MCF 10A (cell line): Measurements from ENCODE around the gene SMPDL3B. TPM values are rescaled to one million over a fixed set of nuclear protein-coding genes. Genes with fewer than 3 reads are reported as not detected.

ENCODE experiments used
- BruUV-seq: library from RNA; stranded (reverse); fragments of 400-500 nt; replicated peaks from 2 replicates; lab custom pipeline; 2021; lab: Mats Ljungman, UMichigan
- CTCF ChIA-PET: fragments of 300-600 bp; sonication (Branson Sonifier 250); formaldehyde crosslinking; extraction: SDS; loops from one replicate; lab custom pipeline; 2021; ENCODE audit warnings: antibody characterized with exemption, inconsistent platforms; lab: Yijun Ruan, JAX
- POLR2A ChIA-PET: fragments of 300-600, 350-650 bp; sonication (Branson Sonifier 250); formaldehyde crosslinking; extraction: SDS; loops from one replicate; lab custom pipeline; 2020; ENCODE audit warnings: antibody characterized with exemption, inconsistent platforms; lab: Yijun Ruan, JAX
- DNase-seq: peaks from one replicate; pipeline ENCODE4 v3.0.0-alpha.2; 2018; ENCODE audit not compliant: unreplicated experiment
- H3K27ac Mint-ChIP-seq: one replicate; pipeline ENCODE4 v1.8.0; 2022; ENCODE audit warnings: mild to moderate bottlenecking, low read depth, mixed read lengths; ENCODE audit not compliant: unreplicated experiment
- H3K27me3 Mint-ChIP-seq: one replicate; pipeline ENCODE4 v1.8.0; 2022; ENCODE audit warnings: mixed read lengths; ENCODE audit not compliant: insufficient read depth, unreplicated experiment
- H3K36me3 Mint-ChIP-seq: one replicate; pipeline ENCODE4 v1.8.0; 2022; ENCODE audit warnings: mild to moderate bottlenecking, moderate library complexity, mixed read lengths; ENCODE audit not compliant: insufficient read depth, unreplicated experiment
- H3K4me1 Mint-ChIP-seq: one replicate; pipeline ENCODE4 v1.8.0; 2022; ENCODE audit warnings: mixed read lengths; ENCODE audit not compliant: insufficient read depth, unreplicated experiment
- H3K4me3 Mint-ChIP-seq: one replicate; pipeline ENCODE4 v1.8.0; 2022; ENCODE audit warnings: mild to moderate bottlenecking, moderate library complexity, mixed read lengths; ENCODE audit not compliant: unreplicated experiment
- H3K9me3 Mint-ChIP-seq: one replicate; pipeline ENCODE4 v1.8.0; 2022; ENCODE audit warnings: mixed read lengths; ENCODE audit not compliant: unreplicated experiment
- CTCF ChIP-seq: fragments of 200-600 bp; IDR thresholded peaks from one replicate; pipeline ENCODE4 v1.8.0; 2022; ENCODE audit warnings: antibody characterized with exemption, mild to moderate bottlenecking; ENCODE audit not compliant: unreplicated experiment
- intact Hi-C: fragments of 100-400 bp; cut with micrococcal nuclease; formaldehyde crosslinking; loops from 2 replicates; pipeline ENCODE4 v1.14.1; 2022
- total RNA-seq: library from RNA; stranded (reverse); gene quantifications from 2 replicates; pipeline ENCODE4 v1.2.3, GENCODE V29; 2022

The SMPDL3B gene
- total RNA-seq, 1 experiment from 2014 or later = 4.0 TPM

GRCh38 chr1:27931759-27932158, 3.0 kb upstream of the SMPDL3B start:
- TF ChIP-seq CTCF = no peak
- Mint-ChIP-seq H3K36me3 (no peaks in the 10 kb centered on the region), H3K4me1 (peaks cover 11% of the 10 kb centered on the region), H3K4me3 (no peak overlapping the region), H3K9me3 (no peaks in the 10 kb centered on the region), H3K27me3 (no peaks in the 10 kb centered on the region), H3K27ac (no peak overlapping the region)
- CTCF ChIA-PET = no interaction called here
- intact Hi-C loops = no loop called here
- POLR2A ChIA-PET = no interaction called here
- peak; percentile 34 for DNase-seq
- BruUV-seq = no TSS peak

GRCh38 chr1:27935721-27936120, 921 bp downstream of the SMPDL3B start:
- TF ChIP-seq CTCF = no peak
- peaks cover 11% of the 10 kb centered on the region for H3K4me1 Mint-ChIP-seq
- intact Hi-C loops = no loop called here

GRCh38 chr1:27936370-27936769, 1.6 kb downstream of the SMPDL3B start:
- intact Hi-C loops = no loop called here
- no peaks in the 10 kb centered on the region for H3K36me3 Mint-ChIP-seq
- H3K27me3 Mint-ChIP-seq = no peaks in the 10 kb centered on the region
- CTCF ChIA-PET = no interaction called here
- TF ChIP-seq CTCF = no peak
- no TSS peak for BruUV-seq
- no peak for DNase-seq
- H3K27ac Mint-ChIP-seq = no peak overlapping the region
- POLR2A ChIA-PET = no interaction called here
- H3K4me1 Mint-ChIP-seq = peaks cover 11% of the 10 kb centered on the region
- no peaks in the 10 kb centered on the region for H3K9me3 Mint-ChIP-seq
- H3K4me3 Mint-ChIP-seq = no peak overlapping the region

More at GRCh38 chr1:27935721-27936120, 921 bp downstream of the SMPDL3B start:
- Mint-ChIP-seq H3K36me3 (no peaks in the 10 kb centered on the region), H3K9me3 (no peaks in the 10 kb centered on the region), H3K4me3 (peak overlapping the region; percentile 65), H3K27ac (peak overlapping the region; percentile 55), H3K27me3 (no peaks in the 10 kb centered on the region)
- ChIA-PET POLR2A (no interaction called here), CTCF (no interaction called here)
- no TSS peak for BruUV-seq
- no peak for DNase-seq

DNA sequence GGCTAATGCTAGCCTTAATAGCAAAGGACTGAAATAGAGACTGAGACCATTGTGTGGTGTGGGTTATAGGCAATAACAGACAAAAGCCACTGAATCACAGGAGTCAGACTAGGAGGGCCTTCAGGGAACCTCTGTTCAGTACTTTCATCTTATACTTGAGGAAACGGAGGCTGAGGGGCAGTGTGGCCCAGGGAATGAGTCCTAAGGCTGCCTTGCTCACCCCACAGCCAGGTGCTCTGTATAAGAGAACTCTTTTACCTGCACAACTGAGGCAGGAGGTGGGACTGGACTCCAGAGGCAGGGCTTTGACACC, 2.7 kb downstream of the SMPDL3B start:
- CTCF ChIA-PET = no interaction called here
- intact Hi-C loops = no loop called here
- no peak overlapping the region for H3K4me3 Mint-ChIP-seq

More for the DNA sequence above, 2.7 kb downstream of the SMPDL3B start:
- Mint-ChIP-seq H3K4me1 (peaks cover 11% of the 10 kb centered on the region), H3K36me3 (no peaks in the 10 kb centered on the region), H3K27ac (no peak overlapping the region), H3K9me3 (no peaks in the 10 kb centered on the region), H3K27me3 (no peaks in the 10 kb centered on the region)
- POLR2A ChIA-PET = no interaction called here
- DNase-seq = no peak
- no peak for TF ChIP-seq CTCF
- no TSS peak for BruUV-seq
